K562 (cell line): Measurements from ENCODE around the gene SLBP. TPM values are rescaled to one million over a fixed set of nuclear protein-coding genes. Genes with fewer than 3 reads are reported as not detected.
A peak's percentile ranks its signal among the peaks of the same experiment; 100 is the strongest.

Experiments used
- CEBPB ChIP-seq: fragments of 450-650 bp; IDR thresholded peaks from 2 replicates; pipeline ENCODE4 v1.6.1; 2016; ENCODE audit warnings: missing genetic modification characterization, missing compliant biosample characterization
- CTBP1 ChIP-seq: fragments of 450-650 bp; IDR thresholded peaks from 2 replicates; pipeline ENCODE4 v1.6.1; 2016; ENCODE audit warnings: borderline replicate concordance
- MAZ ChIP-seq, 2 experiments: fragments of 450-650 bp in 1 of 2; sonication (generic) in 1 of 2; formaldehyde crosslinking; IDR thresholded peaks in 1 of 2; conservative IDR thresholded peaks in 1 of 2; 2 replicates each; pipeline versions ENCODE4 v1.4.0 to v1.5.0; 2020; ENCODE audit warnings: mild to moderate bottlenecking in 1 of 2, missing genetic modification reagents in 1 of 2
- POLR2B ChIP-seq: fragments of 450-650 bp; IDR thresholded peaks from 2 replicates; pipeline ENCODE4 v1.6.1; 2018; ENCODE audit warnings: low read depth; ENCODE audit not compliant: partially characterized antibody
- SAFB2 ChIP-seq: fragments of 200-400 bp; formaldehyde crosslinking; IDR thresholded peaks from 2 replicates; pipeline ENCODE4 v1.6.1; 2018; ENCODE audit warnings: borderline replicate concordance, low read length, low read depth, moderate library complexity; ENCODE audit not compliant: severe bottlenecking
- TAF9B ChIP-seq: fragments of 450-650 bp; IDR thresholded peaks from 2 replicates; pipeline ENCODE4 v1.6.1; 2018; ENCODE audit warnings: mild to moderate bottlenecking; ENCODE audit not compliant: partially characterized antibody
- TOE1 ChIP-seq, 2 experiments: fragments of 450-650 bp in 1 of 2; sonication (generic) in 1 of 2; formaldehyde crosslinking in 1 of 2; IDR thresholded peaks; 2 replicates each; pipeline versions ENCODE4 v1.7.1 to v1.8.0; 2016 to 2022; ENCODE audit warnings: borderline replicate concordance in 2 of 2, mild to moderate bottlenecking in 2 of 2, antibody characterized with exemption in 1 of 2, inconsistent platforms in 1 of 2, low read depth in 1 of 2, missing genetic modification reagents in 1 of 2, moderate library complexity in 1 of 2
- XRCC5 ChIP-seq: fragments of 200-400 bp; formaldehyde crosslinking; IDR thresholded peaks from 2 replicates; pipeline ENCODE4 v1.6.1; 2017; ENCODE audit warnings: low read depth, mild to moderate bottlenecking, low read length
- ZNF143 ChIP-seq: sonication (generic); formaldehyde crosslinking; IDR thresholded peaks from 2 replicates; pipeline ENCODE4 v1.9.0; 2022; ENCODE audit warnings: mild to moderate bottlenecking, missing genetic modification reagents
- ZNF232 ChIP-seq: sonication (generic); formaldehyde crosslinking; IDR thresholded peaks from 2 replicates; pipeline ENCODE4 v1.8.0; 2022; ENCODE audit warnings: mild to moderate bottlenecking, missing genetic modification reagents
- ZNF764 ChIP-seq: fragments of 250-450 bp; sonication (Bioruptor Pico); IDR thresholded peaks from 2 replicates; pipeline ENCODE4 v1.4.0; 2020; ENCODE audit warnings: low read depth, mild to moderate bottlenecking, moderate library complexity
- ZNF830 ChIP-seq: fragments of 250-450 bp; sonication (Bioruptor Pico); IDR thresholded peaks from 2 replicates; pipeline ENCODE4 v1.5.0; 2021; ENCODE audit warnings: mild to moderate bottlenecking
- polyA plus RNA-seq, 8 experiments: library from polyadenylated mRNA; depleted of rRNA in 4 of 8; stranded (reverse) in 5 of 8; unstranded in 3 of 8; fragments of >200 nt; fragmentation: Nextera tagmentation in 2 of 8; fragmentation: Illumina TruSeq in 1 of 8; extraction: Ambion mirVana in 2 of 8; extraction: Trizol in 1 of 8; gene quantifications; 2 replicates each; pipeline versions ENCODE4 v1.2.1 to v1.2.3, GENCODE V29; 2011 to 2014; ENCODE audit warnings: inconsistent platforms in 1 of 8, missing spikeins in 1 of 8
- total RNA-seq, 7 experiments: library from RNA; depleted of rRNA in 6 of 7; stranded (reverse); fragments of >200 nt in 6 of 7; fragmentation: Illumina TruSeq in 2 of 7; extraction: Trizol in 2 of 7; gene quantifications; 2 replicates each; pipeline versions ENCODE4 v1.2.1 to v1.2.3, GENCODE V29; 2011 to 2021; ENCODE audit warnings: low replicate concordance in 1 of 7
- TF ChIP-seq, protein P1 (sequence below): fragments of 450-650 bp; formaldehyde crosslinking; IDR thresholded peaks from 2 replicates; pipeline ENCODE4 v1.4.0; 2020; ENCODE audit warnings: mild to moderate bottlenecking, moderate library complexity
- TF ChIP-seq, protein P2 (sequence below): sonication (generic); formaldehyde crosslinking; IDR thresholded peaks from 2 replicates; pipeline ENCODE4 v1.8.1; 2023; ENCODE audit warnings: mild to moderate bottlenecking, missing genetic modification reagents
- TF ChIP-seq, protein P3 (sequence below): sonication (generic); IDR thresholded peaks from 2 replicates; pipeline ENCODE4 v1.6.1; 2016
- TF ChIP-seq, protein P4 (sequence below): fragments of 250-450 bp; sonication (Bioruptor Pico); IDR thresholded peaks from 2 replicates; pipeline ENCODE4 v1.8.0; 2021; ENCODE audit warnings: borderline replicate concordance, mild to moderate bottlenecking, moderate library complexity; ENCODE audit not compliant: poor library complexity, severe bottlenecking
- TF ChIP-seq, protein P5 (sequence below): fragments of 250-450 bp; sonication (Bioruptor Pico); IDR thresholded peaks from 2 replicates; pipeline ENCODE4 v1.5.1; 2021; ENCODE audit warnings: mild to moderate bottlenecking
- TF ChIP-seq, protein P6 (sequence below): fragments of 200-800 bp; sonication (Bioruptor generic); IDR thresholded peaks from 2 replicates; pipeline ENCODE4 v1.6.1; 2017; ENCODE audit warnings: missing genetic modification characterization, missing compliant biosample characterization

SLBP gene
- total and polyA plus RNA-seq, 9 of the 15 experiments (the other 6 are each of a cell fraction or from before 2014, with no cell fraction given): 49.4 to 221 (median 162) TPM

DNA sequence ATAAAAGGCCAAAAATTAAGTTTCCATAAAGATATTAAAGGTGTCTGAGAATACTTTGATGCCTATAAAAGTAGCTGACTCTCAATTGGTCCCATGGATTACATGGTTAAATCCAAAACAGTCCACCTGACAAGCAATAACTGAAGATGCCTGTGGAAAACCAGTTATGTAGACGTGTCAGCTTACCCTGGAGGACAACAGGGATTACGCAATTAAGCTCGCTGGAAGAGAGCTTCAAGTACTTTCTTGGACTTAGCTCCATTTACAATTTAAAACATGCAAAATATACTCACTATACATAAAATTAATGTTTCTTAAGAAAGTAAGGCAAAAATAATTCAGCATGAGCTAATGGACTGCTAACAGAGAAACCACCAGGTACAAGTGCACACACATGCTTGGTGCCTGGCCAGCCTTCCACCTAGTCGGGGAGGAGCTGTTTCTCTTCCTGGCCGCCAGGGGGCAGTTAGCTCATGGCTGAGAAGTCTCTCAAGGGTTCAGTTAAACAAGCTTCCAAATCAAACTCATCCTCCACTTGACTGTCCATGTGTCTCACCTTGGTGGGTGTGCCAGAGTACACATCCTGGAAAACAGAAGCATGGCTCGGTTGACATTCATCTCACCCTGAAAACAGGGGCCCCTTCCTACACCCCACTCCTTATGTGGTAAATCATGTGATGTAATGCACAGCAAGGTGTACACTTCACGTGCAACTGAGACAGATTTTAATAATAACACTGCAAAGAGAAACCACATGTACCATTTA is 18.8 kb downstream of the SLBP start (continued):
- TF ChIP-seq XRCC5 (peak; percentile 32; the same call in 1 of the 2 replicates), TAF9B (no peak), ZNF830 (CRISPR knock-in tag) (no peak), CTBP1 (peak; percentile 58; the same call in 1 of the 2 replicates), SAFB2 (no peak), TOE1 (IDR thresholded peaks at IDR 0.05; ENCODE audit: borderline replicate concordance) (0 out of 2 replicates have a peak, but pooled peaks have one; percentile 46), TOE1 (CRISPR knock-in tag; IDR thresholded peaks at IDR 0.05; ENCODE audit: borderline replicate concordance, low read depth) (no peak), ZNF143 (CRISPR knock-in tag) (no peak), POLR2B (peak; percentile 3), ZNF764 (peak; percentile 77; the same call in 1 of the 2 replicates), CEBPB (tag) (peak; percentile 96), ZNF232 (no peak), MAZ (CRISPR knock-in tag; conservative IDR thresholded peaks at IDR 0.05 in 1 of 2, IDR thresholded peaks at IDR 0.05 in 1 of 2) (0 out of 4 replicates have a peak, but pooled peaks of 1 of the 2 experiments have one; percentile 26)
- TF ChIP-seq, protein P1, sequence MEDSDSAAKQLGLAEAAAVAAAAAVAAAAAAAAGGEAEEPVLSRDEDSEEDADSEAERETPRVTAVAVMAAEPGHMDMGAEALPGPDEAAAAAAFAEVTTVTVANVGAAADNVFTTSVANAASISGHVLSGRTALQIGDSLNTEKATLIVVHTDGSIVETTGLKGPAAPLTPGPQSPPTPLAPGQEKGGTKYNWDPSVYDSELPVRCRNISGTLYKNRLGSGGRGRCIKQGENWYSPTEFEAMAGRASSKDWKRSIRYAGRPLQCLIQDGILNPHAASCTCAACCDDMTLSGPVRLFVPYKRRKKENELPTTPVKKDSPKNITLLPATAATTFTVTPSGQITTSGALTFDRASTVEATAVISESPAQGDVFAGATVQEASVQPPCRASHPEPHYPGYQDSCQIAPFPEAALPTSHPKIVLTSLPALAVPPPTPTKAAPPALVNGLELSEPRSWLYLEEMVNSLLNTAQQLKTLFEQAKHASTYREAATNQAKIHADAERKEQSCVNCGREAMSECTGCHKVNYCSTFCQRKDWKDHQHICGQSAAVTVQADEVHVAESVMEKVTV: peak; percentile 47; the same call in 1 of the 2 replicates
- TF ChIP-seq, protein P2, sequence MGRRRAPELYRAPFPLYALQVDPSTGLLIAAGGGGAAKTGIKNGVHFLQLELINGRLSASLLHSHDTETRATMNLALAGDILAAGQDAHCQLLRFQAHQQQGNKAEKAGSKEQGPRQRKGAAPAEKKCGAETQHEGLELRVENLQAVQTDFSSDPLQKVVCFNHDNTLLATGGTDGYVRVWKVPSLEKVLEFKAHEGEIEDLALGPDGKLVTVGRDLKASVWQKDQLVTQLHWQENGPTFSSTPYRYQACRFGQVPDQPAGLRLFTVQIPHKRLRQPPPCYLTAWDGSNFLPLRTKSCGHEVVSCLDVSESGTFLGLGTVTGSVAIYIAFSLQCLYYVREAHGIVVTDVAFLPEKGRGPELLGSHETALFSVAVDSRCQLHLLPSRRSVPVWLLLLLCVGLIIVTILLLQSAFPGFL: no peak
- TF ChIP-seq, protein P3, sequence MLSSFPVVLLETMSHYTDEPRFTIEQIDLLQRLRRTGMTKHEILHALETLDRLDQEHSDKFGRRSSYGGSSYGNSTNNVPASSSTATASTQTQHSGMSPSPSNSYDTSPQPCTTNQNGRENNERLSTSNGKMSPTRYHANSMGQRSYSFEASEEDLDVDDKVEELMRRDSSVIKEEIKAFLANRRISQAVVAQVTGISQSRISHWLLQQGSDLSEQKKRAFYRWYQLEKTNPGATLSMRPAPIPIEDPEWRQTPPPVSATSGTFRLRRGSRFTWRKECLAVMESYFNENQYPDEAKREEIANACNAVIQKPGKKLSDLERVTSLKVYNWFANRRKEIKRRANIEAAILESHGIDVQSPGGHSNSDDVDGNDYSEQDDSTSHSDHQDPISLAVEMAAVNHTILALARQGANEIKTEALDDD: 0 out of 2 replicates have a peak, but pooled peaks have one; percentile 20
- TF ChIP-seq, protein P4, sequence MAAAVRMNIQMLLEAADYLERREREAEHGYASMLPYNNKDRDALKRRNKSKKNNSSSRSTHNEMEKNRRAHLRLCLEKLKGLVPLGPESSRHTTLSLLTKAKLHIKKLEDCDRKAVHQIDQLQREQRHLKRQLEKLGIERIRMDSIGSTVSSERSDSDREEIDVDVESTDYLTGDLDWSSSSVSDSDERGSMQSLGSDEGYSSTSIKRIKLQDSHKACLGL (CRISPR knock-in tag): no peak
- TF ChIP-seq, protein P5, sequence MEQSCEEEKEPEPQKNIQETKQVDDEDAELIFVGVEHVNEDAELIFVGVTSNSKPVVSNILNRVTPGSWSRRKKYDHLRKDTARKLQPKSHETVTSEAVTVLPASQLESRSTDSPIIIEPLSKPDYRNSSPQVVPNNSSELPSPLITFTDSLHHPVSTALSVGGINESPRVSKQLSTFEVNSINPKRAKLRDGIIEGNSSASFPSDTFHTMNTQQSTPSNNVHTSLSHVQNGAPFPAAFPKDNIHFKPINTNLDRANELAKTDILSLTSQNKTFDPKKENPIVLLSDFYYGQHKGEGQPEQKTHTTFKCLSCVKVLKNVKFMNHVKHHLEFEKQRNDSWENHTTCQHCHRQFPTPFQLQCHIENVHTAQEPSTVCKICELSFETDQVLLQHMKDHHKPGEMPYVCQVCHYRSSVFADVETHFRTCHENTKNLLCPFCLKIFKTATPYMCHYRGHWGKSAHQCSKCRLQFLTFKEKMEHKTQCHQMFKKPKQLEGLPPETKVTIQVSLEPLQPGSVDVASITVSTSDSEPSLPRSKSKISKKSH (CRISPR knock-in tag): no peak
- TF ChIP-seq, protein P6, sequence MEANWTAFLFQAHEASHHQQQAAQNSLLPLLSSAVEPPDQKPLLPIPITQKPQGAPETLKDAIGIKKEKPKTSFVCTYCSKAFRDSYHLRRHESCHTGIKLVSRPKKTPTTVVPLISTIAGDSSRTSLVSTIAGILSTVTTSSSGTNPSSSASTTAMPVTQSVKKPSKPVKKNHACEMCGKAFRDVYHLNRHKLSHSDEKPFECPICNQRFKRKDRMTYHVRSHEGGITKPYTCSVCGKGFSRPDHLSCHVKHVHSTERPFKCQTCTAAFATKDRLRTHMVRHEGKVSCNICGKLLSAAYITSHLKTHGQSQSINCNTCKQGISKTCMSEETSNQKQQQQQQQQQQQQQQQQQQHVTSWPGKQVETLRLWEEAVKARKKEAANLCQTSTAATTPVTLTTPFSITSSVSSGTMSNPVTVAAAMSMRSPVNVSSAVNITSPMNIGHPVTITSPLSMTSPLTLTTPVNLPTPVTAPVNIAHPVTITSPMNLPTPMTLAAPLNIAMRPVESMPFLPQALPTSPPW: peak; percentile 15; the same call in 1 of the 2 replicates
